GM19452 (cell line): ENCODE data around the gene ATP11A.

Source experiments
- ATAC-seq: cut with Tn5 transposase; IDR thresholded peaks from one replicate; pipeline ENCODE4 v1.9.1; 2021; ENCODE audit not compliant: unreplicated experiment

ATP11A gene

DNA sequence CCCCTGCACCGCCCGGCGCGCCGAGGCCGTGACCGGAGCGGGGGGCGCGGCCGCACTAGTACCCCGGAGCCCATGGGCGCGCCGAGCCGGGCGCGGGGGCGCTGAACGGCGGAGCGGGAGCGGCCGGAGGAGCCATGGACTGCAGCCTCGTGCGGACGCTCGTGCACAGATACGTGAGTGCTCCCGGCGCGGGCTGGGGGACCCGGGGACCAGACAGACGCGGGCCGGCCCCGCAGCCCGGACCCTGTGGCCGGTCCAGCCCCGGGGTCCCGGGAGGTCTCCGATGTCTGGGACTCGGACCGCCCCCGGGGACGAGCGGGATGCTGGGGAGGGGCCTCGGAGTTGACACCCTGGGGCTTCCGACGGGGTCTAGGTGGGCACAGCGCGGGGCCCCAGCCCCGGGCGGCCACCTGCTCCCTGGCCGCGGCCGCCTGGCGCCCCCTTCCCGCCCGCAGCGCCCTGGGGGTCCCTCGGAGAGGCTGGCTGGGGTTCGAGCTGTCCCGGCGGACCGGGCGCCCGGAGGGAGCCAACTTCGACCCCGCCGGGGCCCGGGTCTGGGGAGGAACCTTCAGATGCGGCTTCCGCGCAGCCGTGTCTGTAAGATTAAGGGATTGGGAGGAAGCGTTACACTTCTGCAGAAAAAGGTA is 568 bp downstream of the ATP11A start:
- ATAC-seq, result peak; percentile 39

DNA sequence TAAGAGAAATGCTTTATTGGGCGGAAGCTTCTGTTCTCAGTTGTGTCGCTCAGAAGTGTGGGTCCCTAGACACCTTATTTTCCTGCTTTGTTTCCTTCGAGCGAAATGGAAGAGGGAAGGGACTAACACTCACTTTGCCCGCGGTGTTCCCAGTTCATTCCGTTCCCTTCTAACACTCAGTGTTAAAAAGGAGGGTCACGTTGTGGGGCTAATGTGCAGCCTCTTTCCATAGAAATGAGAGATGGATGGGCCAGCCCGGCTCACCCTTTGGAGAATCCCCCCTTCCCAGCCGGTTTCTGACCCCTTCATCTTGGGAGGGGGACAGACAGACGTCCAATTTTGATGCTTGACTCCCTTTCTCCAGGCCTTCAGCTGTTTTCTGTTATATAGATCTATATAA is 2.3 kb downstream of the ATP11A start:
- no peak for ATAC-seq

- no peak for ATAC-seq
These were observed 2.7 kb downstream of the ATP11A start for GRCh38 chr13:112692586-112692985.

DNA sequence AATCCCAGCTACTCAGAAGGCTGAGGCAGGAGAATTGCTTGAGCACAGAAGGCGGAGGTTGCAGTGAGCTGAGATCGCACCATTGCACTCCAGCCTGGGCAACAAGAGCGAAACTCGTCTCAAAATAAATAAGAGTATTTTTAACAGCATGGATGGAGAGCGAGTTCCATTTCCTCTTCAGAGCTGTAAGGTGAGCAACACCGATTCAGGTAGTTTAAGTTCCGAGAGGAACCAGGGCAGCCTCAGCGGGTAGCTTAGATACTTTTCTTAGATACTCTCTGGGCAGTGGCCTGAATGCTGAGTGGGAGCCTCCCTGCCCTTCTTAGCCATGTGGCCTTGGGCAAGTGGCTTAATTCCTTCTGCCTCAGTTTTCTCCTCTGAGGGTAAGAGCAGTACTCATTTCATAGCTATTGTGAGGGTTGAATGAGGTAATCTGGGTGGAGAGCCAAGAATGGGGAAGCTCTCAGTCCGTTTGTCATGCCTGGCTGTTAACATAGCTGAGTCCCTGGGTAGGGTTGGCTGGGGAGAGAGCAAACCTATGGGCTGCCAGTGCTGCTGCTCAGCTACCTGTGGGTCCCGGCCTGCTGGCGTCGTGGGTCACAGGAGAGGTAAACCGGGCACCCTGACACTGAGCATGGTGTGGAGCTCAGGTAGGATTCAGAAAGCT is 4.1 kb downstream of the ATP11A start:
- ATAC-seq, result no peak

DNA sequence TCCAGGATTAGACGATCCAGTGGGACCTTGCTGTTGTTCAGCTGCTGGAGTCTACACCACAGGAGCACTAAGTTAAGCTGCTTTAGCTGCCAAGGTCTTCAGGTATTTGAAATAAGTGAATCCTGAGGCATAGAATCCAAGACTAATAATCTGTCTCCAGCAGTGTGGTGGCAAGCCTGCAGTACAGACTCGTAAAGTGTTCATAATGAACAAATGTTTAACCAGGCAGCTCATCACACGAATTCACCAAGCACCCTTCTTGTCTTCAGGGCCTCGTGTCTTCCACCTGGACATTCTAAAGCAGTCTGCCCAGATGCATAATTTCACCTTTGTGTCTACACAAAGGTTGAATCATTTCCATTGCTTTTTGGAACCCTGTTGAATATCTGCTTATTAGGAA is 5.3 kb downstream of the ATP11A start:
- no peak for ATAC-seq

GRCh38 chr13:112696001-112696868 is 6.4 kb downstream of the ATP11A start:
- ATAC-seq, result no peak

DNA sequence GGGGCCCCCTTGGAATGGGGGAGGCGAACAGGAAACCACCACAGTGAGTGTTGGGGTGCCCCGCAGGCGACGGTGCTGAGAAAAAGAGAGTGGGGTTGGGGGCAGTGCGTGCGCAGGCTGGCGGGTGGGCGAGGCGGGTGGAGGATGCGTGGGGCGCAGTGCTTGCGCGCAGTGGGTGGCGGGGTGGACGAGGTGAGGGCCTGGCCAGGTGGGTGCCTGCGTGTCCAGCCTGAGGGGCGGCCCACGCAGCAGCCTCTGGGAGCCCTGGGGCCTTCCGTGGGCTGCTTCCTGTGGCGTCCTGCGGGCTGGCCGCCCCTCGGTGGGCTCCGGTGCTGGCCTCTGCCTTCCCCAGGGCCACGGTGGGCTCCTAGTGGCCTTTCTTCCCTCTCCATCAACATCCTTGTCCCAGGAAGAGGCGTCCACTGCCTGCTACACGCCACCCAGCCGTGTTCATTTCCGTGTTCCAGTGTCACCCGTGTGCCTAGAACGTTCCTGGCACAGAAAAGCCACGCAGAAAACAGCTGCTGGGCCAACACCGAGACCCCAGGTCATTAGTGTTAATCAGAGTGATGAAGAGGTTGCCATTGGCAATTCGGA is 7.1 kb downstream of the ATP11A start:
- ATAC-seq, result no peak

GRCh38 chr13:112697756-112698655 is 8.2 kb downstream of the ATP11A start:
- no peak for ATAC-seq

GRCh38 chr13:112699322-112699918 is 9.6 kb downstream of the ATP11A start:
- no peak for ATAC-seq

- ATAC-seq, result no peak
These were observed 10.6 kb downstream of the ATP11A start for GRCh38 chr13:112700291-112701060.

DNA sequence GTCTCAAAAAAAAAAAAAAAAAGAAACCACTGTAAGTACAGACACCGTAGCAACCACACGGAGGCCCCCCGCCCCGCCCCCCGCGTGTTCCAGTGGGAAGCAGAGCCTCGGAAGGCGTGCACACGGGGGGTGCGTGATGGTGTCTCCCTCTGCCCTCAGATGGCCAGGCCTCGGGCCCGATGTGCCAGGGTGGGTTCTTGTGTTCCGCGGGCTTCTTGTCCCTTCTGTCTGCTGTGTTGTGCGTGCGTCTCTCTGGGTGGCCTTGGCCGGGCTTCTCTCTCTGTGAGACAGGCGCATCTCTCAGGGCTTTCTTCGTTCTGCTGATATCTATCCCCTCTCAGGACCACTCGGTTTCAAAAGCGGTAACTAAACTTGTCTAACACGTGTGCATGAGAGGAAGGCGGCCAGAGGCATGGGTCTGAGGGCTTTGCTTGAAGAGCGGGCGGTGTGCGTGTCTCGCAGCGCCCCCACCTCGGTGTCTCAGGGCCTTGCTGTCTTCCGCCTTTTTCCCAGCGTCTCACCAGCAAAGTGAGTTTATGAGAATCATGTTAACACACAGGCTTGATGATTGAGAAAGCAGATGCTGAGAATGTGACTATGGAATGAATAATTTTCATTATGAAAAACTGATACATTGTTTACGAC is 12.6 kb downstream of the ATP11A start:
- ATAC-seq, result no peak

DNA sequence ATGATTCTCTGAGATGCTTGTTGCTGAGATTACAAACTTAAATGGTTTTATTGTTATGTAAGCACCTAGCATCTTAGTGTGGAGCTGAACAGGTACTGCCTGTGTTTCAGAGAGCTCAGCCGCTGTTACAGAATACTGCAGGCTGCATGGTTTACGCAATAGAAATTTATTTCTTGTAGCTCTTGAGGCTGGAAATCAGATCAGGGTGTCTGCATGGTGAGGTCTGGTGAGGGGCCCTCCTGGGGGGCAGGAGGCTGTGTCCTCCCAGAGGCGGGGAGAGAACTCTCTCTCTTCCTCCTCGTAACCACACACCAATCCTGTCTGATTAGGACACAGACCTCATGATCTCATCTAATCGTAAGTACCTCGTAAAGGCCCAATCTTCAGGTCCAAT is 13.1 kb downstream of the ATP11A start:
- ATAC-seq, result no peak

DNA sequence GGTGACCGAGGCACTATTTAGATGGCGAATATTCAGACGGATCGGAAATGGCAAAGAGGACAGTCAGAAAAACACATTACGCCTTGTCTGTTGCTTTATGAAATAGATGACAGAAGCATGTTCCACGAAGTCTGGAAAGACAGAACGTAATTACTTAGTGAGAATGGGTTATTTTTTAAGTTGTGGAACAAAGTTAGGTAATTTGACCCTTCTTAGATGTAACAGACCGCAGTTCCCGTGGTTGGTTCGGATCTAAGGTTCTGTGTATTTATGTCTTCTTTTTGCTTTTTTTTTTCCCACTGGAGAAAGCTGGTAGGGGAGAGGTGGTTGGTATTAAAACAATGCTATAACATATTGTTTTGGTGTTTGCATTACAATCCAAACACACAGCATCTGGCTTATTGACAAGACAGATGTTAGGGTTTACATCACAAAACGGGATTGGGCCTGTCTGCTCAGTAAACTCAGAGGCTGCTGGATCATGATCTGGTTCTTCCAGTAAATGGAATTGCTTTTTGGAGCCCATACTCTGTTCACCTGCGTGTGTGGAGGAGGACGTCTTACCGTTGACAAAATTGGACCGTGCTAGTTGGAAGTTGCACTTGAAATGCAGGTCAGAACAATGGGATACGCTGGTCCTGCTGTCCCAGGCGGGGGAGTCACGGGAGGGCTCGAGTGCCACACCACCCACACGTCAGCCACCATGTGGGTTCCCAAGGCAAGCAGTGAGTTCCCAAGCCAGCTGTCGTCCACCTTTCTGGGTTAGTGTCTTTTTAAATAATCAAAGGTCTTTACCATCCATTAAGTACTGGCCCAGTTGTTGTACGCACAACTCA is 13.8 kb downstream of the ATP11A start:
- ATAC-seq, result no peak

- ATAC-seq, result no peak
These were observed 14.7 kb downstream of the ATP11A start for GRCh38 chr13:112704308-112705145.

DNA sequence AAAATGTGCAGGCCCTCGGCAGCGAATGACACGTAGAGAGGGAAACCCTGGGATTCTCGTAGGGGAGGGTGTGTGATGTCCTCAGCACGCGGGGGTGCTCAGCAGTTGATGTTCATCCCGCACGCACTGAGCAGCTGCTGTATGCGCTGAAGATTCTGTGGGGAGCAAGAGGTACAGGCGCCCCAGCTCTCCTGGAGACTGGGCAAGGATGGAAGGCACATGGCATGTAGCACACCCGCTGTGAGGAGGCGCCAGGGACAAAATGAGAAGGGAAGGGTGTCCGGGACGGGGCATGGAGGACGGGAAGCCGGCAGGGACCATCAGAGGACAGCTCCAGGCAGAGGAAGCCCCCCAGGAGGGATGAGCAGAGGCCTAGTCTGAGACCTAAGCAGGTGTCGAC is 15.4 kb downstream of the ATP11A start:
- no peak for ATAC-seq

GRCh38 chr13:112706171-112706570 is 16.3 kb downstream of the ATP11A start:
- no peak for ATAC-seq

DNA sequence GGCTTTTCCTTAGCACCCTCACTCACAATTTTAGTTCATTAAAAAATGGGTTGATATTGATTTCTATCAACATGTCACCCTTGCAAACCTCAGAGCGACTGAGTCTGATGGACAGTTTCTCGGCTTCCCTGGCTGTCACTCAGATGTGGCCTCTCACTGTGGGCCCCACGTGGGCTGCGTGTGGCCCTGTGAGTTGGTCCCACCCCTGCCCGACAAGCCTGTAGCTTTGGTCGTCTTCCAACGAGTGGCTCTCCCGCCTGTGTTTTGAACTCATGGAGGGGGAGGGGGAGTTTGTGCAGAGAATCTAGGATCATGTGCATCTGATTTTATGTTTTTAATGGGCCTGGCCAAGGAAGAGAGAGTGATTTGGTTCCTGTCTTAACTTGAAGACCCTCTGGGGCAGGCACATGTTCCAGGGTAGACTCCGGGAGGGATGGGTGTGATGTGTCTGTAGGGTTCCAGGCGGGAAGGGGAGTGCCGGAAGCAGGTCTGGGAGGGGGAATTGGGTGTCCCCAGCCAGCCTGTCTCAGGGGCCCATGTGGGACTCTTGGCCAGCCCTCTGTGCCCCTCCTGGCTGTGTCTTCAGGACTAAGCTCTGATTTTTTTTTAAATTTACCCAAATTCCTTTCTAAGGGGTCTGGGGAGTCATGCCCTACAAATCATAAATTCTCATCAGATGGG is 18.9 kb downstream of the ATP11A start:
- no peak for ATAC-seq
